Esophagus squamous epithelium (tissue), 5 donors: ENCODE results near the gene MAN1C1. TPM values are rescaled to one million over a fixed set of nuclear protein-coding genes. Genes with fewer than 3 reads are reported as not detected.

Experiments used
- DNase-seq: peaks from one replicate; lab custom pipeline; 2025; lab: John Stamatoyannopoulos, UW
- H3K27ac ChIP-seq, 4 donors: fragments of 200-600 bp; sonication (generic); one replicate each; pipeline ENCODE4 v1.5.1; 2016 to 2019; ENCODE audit warnings: mild to moderate bottlenecking in 1 of 4
- H3K27me3 ChIP-seq, 4 donors: fragments of 200-600 bp; sonication (generic); 1 replicate in 3 of 4; 2 replicates in 1 of 4; pipeline versions ENCODE4 v1.5.1 to v1.6.0; 2017 to 2021; ENCODE audit warnings: antibody characterized with exemption in 1 of 4
- H3K36me3 ChIP-seq, 3 donors: fragments of 200-600 bp; sonication (generic); one replicate each; pipeline ENCODE4 v1.5.1; 2016 to 2019
- H3K4me1 ChIP-seq, 3 donors: fragments of 200-600 bp; sonication (generic); one replicate each; pipeline ENCODE4 v1.5.1; 2017 to 2019
- H3K4me3 ChIP-seq, 4 donors: fragments of 200-600 bp; sonication (generic); 1 replicate in 3 of 4; 2 replicates in 1 of 4; pipeline ENCODE4 v1.5.1; 2016 to 2019; ENCODE audit warnings: mild to moderate bottlenecking in 2 of 4, moderate library complexity in 1 of 4
- H3K9me3 ChIP-seq, 3 donors: fragments of 200-600 bp; sonication (generic); one replicate each; pipeline ENCODE4 v1.5.1; 2016 to 2019
- CTCF ChIP-seq, 6 experiments: fragments of 450-650 bp in 4 of 6; fragments of 200-600 bp in 2 of 6; sonication (generic) in 2 of 6; IDR thresholded peaks; one replicate each; pipeline ENCODE4 v1.5.1; 2016 to 2019; ENCODE audit warnings: antibody characterized with exemption in 6 of 6, mild to moderate bottlenecking in 4 of 6, moderate library complexity in 4 of 6
- POLR2A ChIP-seq, 4 donors: fragments of 450-650 bp; IDR thresholded peaks; one replicate each; pipeline ENCODE4 v1.6.1; 2017; ENCODE audit warnings: antibody characterized with exemption in 4 of 4, mild to moderate bottlenecking in 4 of 4, moderate library complexity in 3 of 4
- WGBS, 2 donors: methylation state at CpG; one replicate each; pipeline ENCODE4 v1.1.5; 2018; 5-methylcytosine and 5-hydroxymethylcytosine counted together
- intact Hi-C: fragments of 100-400 bp; cut with DNase I; formaldehyde crosslinking; loops from one replicate; pipeline ENCODE4 v1.15.0; 2022
- total RNA-seq, 4 donors: library from RNA; depleted of rRNA; stranded (reverse); fragments of >200 nt; gene quantifications; one replicate each; pipeline ENCODE4 v1.1.0, GENCODE V29; 2016
- donor health status: DM: yes; HTN: yes; CAD: no.

MAN1C1 gene
- total RNA-seq, 4 donors from 2014 or later, result 0.91 to 7.4 (median 3.8) TPM

GRCh38 chr1:25742316-25742715 is 125.7 kb downstream of the MAN1C1 start:
- TF ChIP-seq POLR2A (IDR thresholded peaks at IDR 0.05), result no peak
- TF ChIP-seq CTCF (IDR thresholded peaks at IDR 0.05), result no peak
- H3K4me1 ChIP-seq, result peaks cover 8 to 54% (median 32%) of the 10 kb centered on the region in 3 donors
- intact Hi-C loops, result no loop called here
- peak overlapping the region in 2 of 4 donors; percentile 83 to 92 for H3K27ac ChIP-seq
- WGBS, 2 donors, result 89 to 92% methylated on average over 4 to 7 of the region's 7 CpGs
- no peaks in the 10 kb centered on the region for H3K36me3 ChIP-seq
- H3K27me3 ChIP-seq, result no peaks in the 10 kb centered on the region
- peaks cover 0 to 3% (median 0%) of the 10 kb centered on the region in 3 donors for H3K9me3 ChIP-seq
- H3K4me3 ChIP-seq, result no peak overlapping the region
- DNase-seq, result no peak

GRCh38 chr1:25743164-25744139 is 126.9 kb downstream of the MAN1C1 start:
- Histone ChIP-seq H3K27ac (peak overlapping the region; percentile 56 to 92 (median 82)), H3K4me1 (peaks cover 15 to 65% (median 42%) of the 10 kb centered on the region in 3 donors), H3K27me3 (no peaks in the 10 kb centered on the region), H3K36me3 (no peaks in the 10 kb centered on the region), H3K4me3 (no peak overlapping the region), H3K9me3 (peaks cover 0 to 3% (median 0%) of the 10 kb centered on the region in 3 donors)
- peak; percentile 16 for DNase-seq
- intact Hi-C loops, result no loop called here
- WGBS, 2 donors, result 58 to 59% methylated on average over 12 to 13 of the region's 17 CpGs
- no peak for TF ChIP-seq POLR2A (IDR thresholded peaks at IDR 0.05)
- TF ChIP-seq CTCF (IDR thresholded peaks at IDR 0.05), result no peak

GRCh38 chr1:25744140-25744581 is 127.6 kb downstream of the MAN1C1 start:
- DNase-seq, result no peak
- no peak for TF ChIP-seq POLR2A (IDR thresholded peaks at IDR 0.05)
- peak in 5 of 6 experiments; percentile 34 to 59 (median 49) for TF ChIP-seq CTCF (IDR thresholded peaks at IDR 0.05)
- H3K36me3 ChIP-seq, result no peaks in the 10 kb centered on the region
- peak overlapping the region; percentile 56 to 92 (median 82) for H3K27ac ChIP-seq
- H3K4me1 ChIP-seq, result peaks cover 19 to 72% (median 49%) of the 10 kb centered on the region in 3 donors
- 28 to 39% methylated on average over 7 of the region's 8 CpGs for WGBS, 2 donors
- intact Hi-C loops, result no loop called here
- no peaks in the 10 kb centered on the region for H3K27me3 ChIP-seq
- no peak overlapping the region for H3K4me3 ChIP-seq
- H3K9me3 ChIP-seq, result no peaks in the 10 kb centered on the region

GRCh38 chr1:25744636-25745425 is 128.2 kb downstream of the MAN1C1 start:
- no peak for TF ChIP-seq CTCF (IDR thresholded peaks at IDR 0.05)
- TF ChIP-seq POLR2A (IDR thresholded peaks at IDR 0.05), result no peak
- intact Hi-C loops, result loop anchor here (5.0 kb wide), 1 partner anchor 128 kb away; the partner anchor contains the start of gene MAN1C1
- Histone ChIP-seq H3K27ac (peak overlapping the region in 3 of 4 donors; percentile 82 to 92 (median 83)), H3K4me1 (peaks cover 19 to 75% (median 52%) of the 10 kb centered on the region in 3 donors), H3K9me3 (no peaks in the 10 kb centered on the region), H3K36me3 (no peaks in the 10 kb centered on the region), H3K27me3 (no peaks in the 10 kb centered on the region), H3K4me3 (no peak overlapping the region)
- no peak for DNase-seq
- WGBS, 2 donors, result 80 to 82% methylated on average over 5 of the region's 8 CpGs
